GM10266 (cell line): ENCODE measurements around the gene ONECUT1.

ENCODE experiments used
- DNase-seq: peaks from one replicate; pipeline ENCODE4 v3.0.0; 2012; ENCODE audit errors: extremely low spot score
- CTCF ChIP-seq: IDR thresholded peaks from 2 replicates; pipeline ENCODE4 v1.5.1; 2012; ENCODE audit warnings: mild to moderate bottlenecking, low read depth; ENCODE audit not compliant: control insufficient read depth, insufficient read depth; ENCODE audit errors: missing control alignments

ONECUT1 gene

GRCh38 chr15:52806284-52806655 is 16.1 kb upstream of the ONECUT1 start:
- no peak for DNase-seq
- no peak for TF ChIP-seq CTCF

- no peak for DNase-seq
- no peak for TF ChIP-seq CTCF
These were observed 15.5 kb upstream of the ONECUT1 start for GRCh38 chr15:52805351-52806283.

GRCh38 chr15:52804526-52805081 is 14.5 kb upstream of the ONECUT1 start:
- TF ChIP-seq CTCF = no peak
- no peak for DNase-seq

- TF ChIP-seq CTCF = no peak
These were observed 13.6 kb upstream of the ONECUT1 start for GRCh38 chr15:52803467-52804306.

GRCh38 chr15:52803108-52803466 is 13.0 kb upstream of the ONECUT1 start:
- DNase-seq = no peak
- TF ChIP-seq CTCF = no peak

More at GRCh38 chr15:52803467-52804306, 13.6 kb upstream of the ONECUT1 start:
- DNase-seq = no peak

GRCh38 chr15:52802110-52802509 is 12.0 kb upstream of the ONECUT1 start:
- no peak for TF ChIP-seq CTCF
- DNase-seq = no peak
